Loucy (cell line): ENCODE measurements around the gene GABBR2.

Experiments
- H2AFZ ChIP-seq: fragments of 200-600 bp; sonication (generic); 2 replicates; pipeline ENCODE4 v1.6.0; 2016; ENCODE audit warnings: antibody characterized with exemption, mild to moderate bottlenecking, low read length, moderate library complexity
- H3F3A ChIP-seq: fragments of 200-600 bp; 2 replicates; pipeline ENCODE4 v1.6.0; 2016; ENCODE audit warnings: antibody characterized with exemption, low read depth, mild to moderate bottlenecking
- H3K27me3 ChIP-seq: fragments of 200-600 bp; sonication (generic); 2 replicates; pipeline ENCODE4 v1.6.1; 2014; ENCODE audit warnings: low read length, mild to moderate bottlenecking; ENCODE audit not compliant: insufficient read depth, poor library complexity, severe bottlenecking
- H3K36me3 ChIP-seq: fragments of 200-600 bp; sonication (generic); 2 replicates; pipeline ENCODE4 v1.6.1; 2016; ENCODE audit warnings: low read length; ENCODE audit not compliant: insufficient read depth
- H3K4me1 ChIP-seq: fragments of 200-600 bp; sonication (generic); 2 replicates; pipeline ENCODE4 v1.5.1; 2014; ENCODE audit warnings: low read length, mild to moderate bottlenecking; ENCODE audit not compliant: insufficient read depth, poor library complexity, severe bottlenecking
- H3K4me2 ChIP-seq: fragments of 200-600 bp; sonication (generic); 2 replicates; pipeline ENCODE4 v1.6.0; 2014; ENCODE audit warnings: antibody characterized with exemption, low read length, low read depth, mild to moderate bottlenecking; ENCODE audit not compliant: poor library complexity, severe bottlenecking
- H3K4me3 ChIP-seq: fragments of 200-600 bp; sonication (generic); 2 replicates; pipeline ENCODE4 v1.5.1; 2014; ENCODE audit warnings: low read length, mild to moderate bottlenecking, mixed read lengths; ENCODE audit not compliant: poor library complexity, severe bottlenecking
- H3K79me2 ChIP-seq: fragments of 200-600 bp; sonication (generic); 2 replicates; pipeline ENCODE4 v1.6.1; 2014; ENCODE audit warnings: low read length; ENCODE audit not compliant: insufficient read depth
- H3K9ac ChIP-seq: fragments of 200-600 bp; sonication (generic); 2 replicates; pipeline ENCODE4 v1.6.0; 2014; ENCODE audit warnings: mild to moderate bottlenecking, low read depth, low read length, moderate library complexity; ENCODE audit not compliant: poor library complexity, severe bottlenecking
- H3K9me2 ChIP-seq: fragments of 200-600 bp; sonication (generic); replicated peaks from 2 replicates; pipeline ENCODE4 v1.6.1; 2016; ENCODE audit warnings: low read depth, low read length, mixed read lengths
- H3K9me3 ChIP-seq: fragments of 200-600 bp; sonication (generic); 2 replicates; pipeline ENCODE4 v1.6.1; 2014; ENCODE audit warnings: mild to moderate bottlenecking, antibody characterized with exemption, low read length, low read depth; ENCODE audit not compliant: insufficient read depth
- H4K20me1 ChIP-seq: fragments of 200-600 bp; sonication (generic); 2 replicates; pipeline ENCODE4 v1.6.0; 2014; ENCODE audit warnings: antibody characterized with exemption, low read length, mild to moderate bottlenecking; ENCODE audit not compliant: insufficient read depth, poor library complexity, severe bottlenecking
- EZH2phosphoT487 ChIP-seq: fragments of 200-600 bp; IDR thresholded peaks from 2 replicates; pipeline ENCODE4 v1.6.1; 2018; ENCODE audit warnings: antibody characterized with exemption, mild to moderate bottlenecking, moderate library complexity, borderline replicate concordance
- TF ChIP-seq, protein P1 (sequence below): fragments of 200-600 bp; sonication (generic); conservative IDR thresholded peaks from 2 replicates; pipeline ENCODE4 v1.5.1; 2014; ENCODE audit warnings: mild to moderate bottlenecking, antibody characterized with exemption, low read length

GABBR2 gene

DNA sequence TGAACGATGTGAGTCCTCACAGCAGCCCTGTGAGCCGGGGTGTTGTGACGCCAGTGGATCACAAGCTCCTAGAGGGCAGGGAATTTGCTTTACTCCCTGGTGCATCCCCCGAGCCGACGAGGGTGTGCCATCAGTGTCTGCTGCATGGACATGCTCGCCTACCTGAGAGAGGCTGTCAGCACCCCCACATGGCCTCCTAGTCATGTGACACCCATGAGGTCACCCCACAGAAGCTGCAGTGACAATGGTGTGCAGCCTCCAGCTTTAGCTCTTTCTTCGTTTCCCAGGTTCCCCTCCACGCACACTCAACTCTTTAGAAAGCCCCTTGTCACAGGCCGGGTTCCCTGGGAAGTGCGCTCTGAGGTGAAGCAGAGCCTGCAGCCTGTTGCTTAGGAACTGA, 19.8 kb upstream of the GABBR2 start:
- H3K4me3 ChIP-seq = no peak overlapping the region
- no peaks in the 10 kb centered on the region for H3K36me3 ChIP-seq
- H4K20me1 ChIP-seq = no peaks in the 10 kb centered on the region
- no peaks in the 10 kb centered on the region for H3F3A ChIP-seq
- no peaks in the 10 kb centered on the region for H3K27me3 ChIP-seq
- no peak overlapping the region for H3K9ac ChIP-seq
- TF ChIP-seq, protein P1, sequence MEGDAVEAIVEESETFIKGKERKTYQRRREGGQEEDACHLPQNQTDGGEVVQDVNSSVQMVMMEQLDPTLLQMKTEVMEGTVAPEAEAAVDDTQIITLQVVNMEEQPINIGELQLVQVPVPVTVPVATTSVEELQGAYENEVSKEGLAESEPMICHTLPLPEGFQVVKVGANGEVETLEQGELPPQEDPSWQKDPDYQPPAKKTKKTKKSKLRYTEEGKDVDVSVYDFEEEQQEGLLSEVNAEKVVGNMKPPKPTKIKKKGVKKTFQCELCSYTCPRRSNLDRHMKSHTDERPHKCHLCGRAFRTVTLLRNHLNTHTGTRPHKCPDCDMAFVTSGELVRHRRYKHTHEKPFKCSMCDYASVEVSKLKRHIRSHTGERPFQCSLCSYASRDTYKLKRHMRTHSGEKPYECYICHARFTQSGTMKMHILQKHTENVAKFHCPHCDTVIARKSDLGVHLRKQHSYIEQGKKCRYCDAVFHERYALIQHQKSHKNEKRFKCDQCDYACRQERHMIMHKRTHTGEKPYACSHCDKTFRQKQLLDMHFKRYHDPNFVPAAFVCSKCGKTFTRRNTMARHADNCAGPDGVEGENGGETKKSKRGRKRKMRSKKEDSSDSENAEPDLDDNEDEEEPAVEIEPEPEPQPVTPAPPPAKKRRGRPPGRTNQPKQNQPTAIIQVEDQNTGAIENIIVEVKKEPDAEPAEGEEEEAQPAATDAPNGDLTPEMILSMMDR = no peak
- TF ChIP-seq EZH2phosphoT487 = no peak
- H3K4me2 ChIP-seq = no peak overlapping the region
- peaks cover 4% of the 10 kb centered on the region for H3K4me1 ChIP-seq
- H3K9me3 ChIP-seq = no peaks in the 10 kb centered on the region
- no peaks in the 10 kb centered on the region for H3K79me2 ChIP-seq
- no peaks in the 10 kb centered on the region for H3K9me2 ChIP-seq
- no peak overlapping the region for H2AFZ ChIP-seq

DNA sequence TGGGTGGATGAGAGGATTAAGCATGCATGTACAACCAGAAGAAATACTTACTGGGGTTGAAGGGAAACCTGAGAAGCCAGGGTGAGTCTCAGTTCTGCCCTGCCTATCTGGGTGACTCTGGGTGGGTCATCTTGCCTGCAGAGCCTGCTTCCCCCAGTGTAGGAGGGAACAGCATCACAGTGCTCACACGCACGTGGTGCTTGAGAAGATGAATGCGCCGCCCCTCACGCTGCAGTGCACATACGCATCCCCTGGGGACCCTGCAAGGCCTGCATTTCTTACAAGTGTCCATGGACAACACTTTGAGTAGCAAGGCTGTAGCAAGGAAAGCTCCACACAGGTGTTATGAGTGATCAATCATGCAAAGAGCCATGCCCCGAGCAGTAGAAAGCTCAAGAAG, 18.7 kb upstream of the GABBR2 start:
- Histone ChIP-seq H3K9me3 (no peaks in the 10 kb centered on the region), H3K27me3 (no peaks in the 10 kb centered on the region), H3K79me2 (no peaks in the 10 kb centered on the region), H3K4me1 (peaks cover 4% of the 10 kb centered on the region), H3K9ac (no peak overlapping the region), H4K20me1 (no peaks in the 10 kb centered on the region), H3K4me3 (no peak overlapping the region), H3F3A (no peaks in the 10 kb centered on the region), H3K4me2 (no peak overlapping the region), H3K9me2 (no peaks in the 10 kb centered on the region), H2AFZ (no peak overlapping the region), H3K36me3 (no peaks in the 10 kb centered on the region)
- TF ChIP-seq, protein P1 = no peak
- TF ChIP-seq EZH2phosphoT487 = no peak

DNA sequence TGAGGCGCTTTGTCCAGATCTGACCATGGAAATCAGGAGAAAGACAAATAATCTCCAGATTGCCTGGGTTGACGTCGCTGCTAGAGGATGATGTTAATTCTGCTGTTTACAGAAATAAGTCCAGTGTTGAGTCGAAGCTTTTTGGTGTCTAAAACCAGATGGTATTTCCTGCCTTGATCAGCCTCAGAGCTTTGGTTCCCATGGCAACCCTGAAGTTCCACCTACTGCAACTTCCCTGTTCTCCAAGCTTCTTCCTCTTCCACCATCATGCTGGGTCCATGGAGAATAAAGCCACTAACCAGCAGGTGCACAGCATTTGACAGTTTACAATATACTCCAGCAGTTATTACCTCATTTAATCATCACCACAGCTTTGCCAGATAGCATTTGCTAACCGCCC, 18.0 kb upstream of the GABBR2 start:
- no peak overlapping the region for H2AFZ ChIP-seq

More for the DNA sequence above, 18.0 kb upstream of the GABBR2 start:
- H3K9me3 ChIP-seq = no peaks in the 10 kb centered on the region
- no peak overlapping the region for H3K4me2 ChIP-seq
- TF ChIP-seq EZH2phosphoT487 = no peak
- TF ChIP-seq, protein P1 = no peak
- no peaks in the 10 kb centered on the region for H3K27me3 ChIP-seq
- no peaks in the 10 kb centered on the region for H3F3A ChIP-seq
- H3K9me2 ChIP-seq = no peaks in the 10 kb centered on the region
- H4K20me1 ChIP-seq = no peaks in the 10 kb centered on the region
- H3K79me2 ChIP-seq = no peaks in the 10 kb centered on the region
- H3K4me1 ChIP-seq = peaks cover 4% of the 10 kb centered on the region
- no peak overlapping the region for H3K9ac ChIP-seq
- H3K4me3 ChIP-seq = no peak overlapping the region
- no peaks in the 10 kb centered on the region for H3K36me3 ChIP-seq
